Activated CD8-positive, alpha-beta memory T cell treated with anti-CD3 and anti-CD28 coated beads for 4 hours (primary cell): ENCODE data around the gene CLSTN1.
"Not testable (repeated sequence)": the region's sequence is repeated elsewhere in the genome, so short reads cannot be mapped to it uniquely, and the experiment has no call there.

ENCODE experiments used
- DNase-seq, 2 donors: peaks; one replicate each; pipeline ENCODE4 v3.0.0-alpha.2; 2020; ENCODE audit warnings: low read depth in 2 of 2

The CLSTN1 gene

GRCh38 chr1:9762446-9762845 lies 61.3 kb downstream of the CLSTN1 start:
- not testable (repeated sequence) for DNase-seq

DNA sequence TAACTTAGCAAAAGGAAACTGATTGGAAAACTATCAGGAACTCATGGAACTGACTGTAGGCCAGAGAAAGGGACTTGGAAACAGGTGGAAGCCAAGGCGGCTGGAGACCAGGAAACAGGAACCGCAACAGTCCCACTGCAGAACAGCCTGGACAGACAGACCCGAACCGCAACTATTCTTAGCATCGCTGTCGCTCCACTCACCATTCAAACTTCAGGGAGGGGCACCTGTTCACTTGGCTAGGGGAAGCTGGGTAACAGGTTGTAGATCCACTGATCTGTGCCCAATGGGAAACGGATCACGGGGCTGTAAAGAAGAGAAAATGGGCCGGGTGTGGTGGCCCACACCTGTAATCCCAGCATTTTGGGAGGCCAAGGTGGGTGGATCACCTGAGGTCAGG lies 61.9 kb downstream of the CLSTN1 start:
- DNase-seq: no peak

DNA sequence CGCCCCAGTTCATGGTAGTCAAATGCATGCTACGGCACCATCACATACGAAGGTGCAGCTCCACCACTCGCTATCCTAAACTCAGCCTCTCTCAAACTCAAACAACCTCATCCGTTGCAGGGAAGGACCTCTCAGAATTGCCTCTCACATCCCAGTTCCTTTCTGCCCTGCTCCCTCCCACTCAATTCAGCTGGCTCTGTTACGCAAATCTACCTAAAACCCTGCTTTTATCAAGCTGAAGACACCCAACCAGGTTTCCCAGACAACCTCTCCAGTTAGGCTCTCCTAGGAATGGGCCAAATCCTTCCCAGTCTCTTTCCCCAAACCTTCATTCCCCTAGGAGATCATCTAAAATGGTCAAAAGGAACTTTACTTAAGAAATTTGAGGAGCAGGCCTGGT lies 62.9 kb downstream of the CLSTN1 start:
- no peak for DNase-seq

GRCh38 chr1:9759939-9760338 lies 63.8 kb downstream of the CLSTN1 start:
- DNase-seq: no peak

DNA sequence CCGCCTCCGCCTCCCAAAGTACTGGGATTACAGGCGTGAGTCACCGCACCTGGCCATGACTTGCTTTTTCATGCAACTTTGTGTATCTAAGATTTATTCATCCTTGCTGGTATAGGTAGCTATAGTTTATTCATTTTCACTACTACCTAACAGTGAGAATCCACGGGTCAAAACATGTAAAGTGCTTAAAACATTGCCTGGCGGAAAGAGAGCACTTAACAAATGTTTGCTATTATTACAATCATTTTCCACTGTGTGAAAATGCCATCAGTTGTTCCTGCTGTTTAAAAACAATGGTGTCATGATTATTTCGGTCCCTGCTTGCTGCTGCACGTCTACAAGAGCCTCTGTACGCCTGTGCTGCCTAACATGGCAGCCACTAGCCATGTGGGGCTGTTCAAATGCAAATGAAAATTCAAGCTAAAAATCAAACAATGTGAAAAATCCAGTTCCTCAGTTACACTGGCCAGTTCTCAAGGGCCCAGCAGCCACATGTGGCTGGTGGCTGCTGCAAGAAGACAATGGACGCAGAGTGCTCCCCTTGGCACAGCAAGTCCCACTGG lies 65.1 kb downstream of the CLSTN1 start:
- no peak for DNase-seq

DNA sequence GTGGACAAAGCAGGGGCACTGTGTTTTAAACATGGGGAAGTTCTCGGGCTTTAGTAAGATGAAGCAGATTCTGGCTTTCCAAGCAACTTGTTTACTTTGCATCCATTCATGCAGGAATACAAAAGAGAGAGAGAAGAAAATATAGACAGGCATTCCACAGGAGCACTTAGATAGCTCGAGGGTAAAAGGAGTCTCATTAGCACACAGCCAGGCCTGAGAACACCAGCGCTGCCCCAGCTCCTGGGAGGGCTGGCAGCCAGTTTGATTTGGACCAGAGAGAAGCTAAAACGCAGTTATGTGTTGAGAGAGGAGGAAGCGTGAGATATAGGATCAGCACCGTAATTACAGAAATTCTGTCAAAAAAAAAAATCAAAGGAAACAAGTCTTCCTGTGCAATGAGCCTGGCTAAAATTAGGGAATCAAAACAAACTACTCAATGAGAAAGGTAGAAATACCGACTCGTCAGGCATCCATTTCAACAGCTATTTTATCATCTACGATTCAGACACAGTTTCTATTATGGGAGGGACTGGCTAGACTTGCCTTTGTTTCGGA lies 68.2 kb downstream of the CLSTN1 start:
- DNase-seq: no peak

GRCh38 chr1:9753121-9753531 lies 70.6 kb downstream of the CLSTN1 start:
- no peak for DNase-seq

GRCh38 chr1:9751971-9752370 lies 71.8 kb downstream of the CLSTN1 start:
- DNase-seq: no peak

DNA sequence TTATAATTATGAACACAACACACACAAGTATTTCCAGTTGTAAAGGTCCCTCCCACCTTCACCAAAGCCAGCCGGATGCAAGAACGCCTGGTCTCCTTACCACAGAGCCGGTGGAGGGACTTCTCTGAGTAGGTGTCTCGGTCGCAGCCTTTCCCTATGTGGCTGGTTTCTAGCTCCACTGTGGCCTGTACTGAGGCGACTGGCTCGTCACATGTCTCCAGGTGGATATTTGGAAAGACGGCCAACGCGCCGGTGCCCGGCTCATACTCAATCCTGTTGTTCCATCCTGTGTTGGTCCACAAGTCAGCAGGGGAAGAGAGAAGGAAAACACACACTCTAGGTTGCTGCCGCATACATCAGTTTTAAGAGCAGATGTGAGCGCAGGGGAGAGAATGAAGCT lies 74.4 kb downstream of the CLSTN1 start:
- DNase-seq: no peak

DNA sequence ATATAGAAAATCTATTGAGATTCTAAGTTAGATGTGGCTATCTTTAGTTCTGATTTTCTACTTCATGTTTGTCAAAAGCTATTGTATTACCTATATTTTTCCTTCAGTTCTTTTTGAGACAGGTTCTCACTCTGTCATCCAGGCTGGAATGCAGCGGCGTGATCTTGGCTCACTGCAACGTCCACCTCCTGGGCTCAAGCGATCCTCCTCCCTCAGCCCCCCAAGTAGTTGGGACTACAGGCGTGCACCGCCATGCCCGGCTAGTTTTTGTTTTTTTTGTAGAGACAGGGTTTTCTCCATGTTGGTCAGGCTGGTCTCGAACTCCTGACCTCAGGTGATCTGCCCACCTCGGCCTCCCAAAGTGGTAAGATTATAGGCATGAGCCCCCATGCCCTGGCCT lies 75.4 kb downstream of the CLSTN1 start:
- DNase-seq: not testable (repeated sequence)

GRCh38 chr1:9746651-9747050 lies 77.1 kb downstream of the CLSTN1 start:
- DNase-seq: no peak

GRCh38 chr1:9746211-9746610 lies 77.6 kb downstream of the CLSTN1 start:
- DNase-seq: no peak

DNA sequence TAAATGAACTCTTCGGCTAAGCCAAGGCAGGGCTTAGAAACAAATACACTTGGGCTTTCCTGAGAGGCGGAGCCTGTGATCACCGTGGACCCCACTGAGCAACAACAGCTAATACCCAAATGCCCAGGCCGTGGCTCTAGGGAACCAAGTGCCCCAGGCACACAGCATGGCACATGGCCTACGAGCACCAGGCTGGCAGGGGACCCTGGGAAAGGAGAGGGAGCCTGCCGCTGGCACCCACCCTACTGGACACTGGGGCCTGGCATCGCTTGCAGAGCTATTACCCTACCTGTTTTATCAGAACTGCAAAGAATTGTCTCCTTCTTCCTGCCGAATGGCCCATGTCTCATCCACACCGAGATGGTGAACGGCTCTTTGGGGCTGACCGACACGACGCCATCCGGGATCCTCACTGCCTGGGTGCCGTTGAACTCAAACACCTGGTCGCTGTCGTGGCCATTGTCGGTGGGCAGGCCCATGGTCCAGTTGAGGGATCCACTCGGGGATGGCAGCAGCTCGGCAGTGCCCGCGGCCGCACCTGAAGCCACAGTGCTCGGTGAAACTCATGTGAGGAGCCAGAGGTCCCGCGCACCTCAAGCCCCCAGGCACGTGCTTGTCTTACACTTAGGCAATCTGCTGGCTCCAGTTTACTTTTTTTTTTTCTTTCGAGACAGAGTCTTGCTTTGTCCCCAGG lies 79.5 kb downstream of the CLSTN1 start:
- no peak for DNase-seq

DNA sequence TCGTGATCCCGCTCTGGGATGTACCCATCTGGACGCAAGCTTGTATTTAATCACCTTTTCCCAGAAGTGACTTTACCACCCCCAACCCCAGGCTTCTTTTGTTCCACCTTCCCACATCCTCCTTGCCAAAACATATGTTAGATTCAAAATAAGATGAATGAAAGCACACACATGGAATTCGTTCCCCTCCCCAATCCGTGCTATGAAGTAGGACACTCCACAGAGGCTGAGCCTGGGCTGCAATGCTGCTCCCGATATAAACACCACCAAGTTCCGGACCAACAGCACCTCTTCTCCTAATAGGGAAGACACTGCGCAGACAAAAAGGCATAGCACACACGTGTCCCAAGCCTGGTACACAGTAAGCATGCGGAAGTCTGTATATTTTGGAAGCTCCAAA lies 86.1 kb downstream of the CLSTN1 start:
- DNase-seq: no peak

DNA sequence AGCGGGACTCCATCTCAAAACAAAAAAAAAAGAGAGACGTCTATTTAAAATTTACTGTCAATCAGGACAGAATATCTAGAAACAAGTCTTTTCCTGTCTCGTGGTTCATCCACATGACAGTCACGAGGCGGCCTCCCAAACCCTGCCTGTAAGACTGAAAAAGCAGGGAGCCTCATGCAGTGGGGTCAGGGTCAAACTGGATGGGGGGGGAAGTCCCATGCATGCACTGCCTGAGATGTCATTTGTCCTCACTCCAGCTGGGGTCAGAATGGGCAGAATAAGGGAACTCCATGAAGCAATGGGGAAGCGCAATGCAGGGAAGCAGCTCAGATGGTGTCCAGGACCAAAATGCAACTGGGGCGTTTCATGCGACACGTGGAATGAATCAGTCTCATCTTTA lies 86.7 kb downstream of the CLSTN1 start:
- DNase-seq: no peak

- DNase-seq: no peak
Measured at GRCh38 chr1:9736241-9736640, 87.5 kb downstream of the CLSTN1 start.

GRCh38 chr1:9735800-9736199 lies 88.0 kb downstream of the CLSTN1 start:
- DNase-seq: no peak

DNA sequence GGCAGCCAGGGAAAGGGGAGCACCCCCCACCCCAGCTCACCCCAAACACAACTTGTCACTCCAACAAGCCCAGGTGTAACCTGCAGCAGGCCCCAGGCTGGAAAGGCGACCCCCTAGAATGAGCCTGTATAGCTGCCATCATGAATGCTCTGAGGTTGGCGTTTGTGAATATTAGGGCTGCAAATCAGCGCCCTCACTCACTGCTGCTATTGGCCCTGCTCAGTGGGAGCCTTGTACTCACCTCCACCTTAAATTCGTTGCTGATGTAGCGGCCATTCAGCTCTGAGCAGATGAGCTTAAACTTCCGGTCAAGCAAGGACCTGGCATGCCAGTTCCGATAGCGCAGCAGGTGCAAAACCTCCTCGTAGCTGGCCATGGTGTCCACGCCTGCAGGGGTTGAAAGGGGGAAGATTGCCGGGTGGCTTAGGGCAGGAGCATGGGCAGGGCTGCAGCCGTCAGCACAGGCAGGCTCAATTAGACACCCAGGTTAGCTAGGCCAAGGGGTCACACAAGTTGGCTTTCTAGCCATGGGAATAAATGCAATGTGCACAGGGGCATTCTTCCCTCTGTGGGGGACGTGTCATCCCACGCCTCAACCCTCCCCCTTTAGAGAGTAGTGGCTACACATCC lies 90.5 kb downstream of the CLSTN1 start:
- DNase-seq: no peak

DNA sequence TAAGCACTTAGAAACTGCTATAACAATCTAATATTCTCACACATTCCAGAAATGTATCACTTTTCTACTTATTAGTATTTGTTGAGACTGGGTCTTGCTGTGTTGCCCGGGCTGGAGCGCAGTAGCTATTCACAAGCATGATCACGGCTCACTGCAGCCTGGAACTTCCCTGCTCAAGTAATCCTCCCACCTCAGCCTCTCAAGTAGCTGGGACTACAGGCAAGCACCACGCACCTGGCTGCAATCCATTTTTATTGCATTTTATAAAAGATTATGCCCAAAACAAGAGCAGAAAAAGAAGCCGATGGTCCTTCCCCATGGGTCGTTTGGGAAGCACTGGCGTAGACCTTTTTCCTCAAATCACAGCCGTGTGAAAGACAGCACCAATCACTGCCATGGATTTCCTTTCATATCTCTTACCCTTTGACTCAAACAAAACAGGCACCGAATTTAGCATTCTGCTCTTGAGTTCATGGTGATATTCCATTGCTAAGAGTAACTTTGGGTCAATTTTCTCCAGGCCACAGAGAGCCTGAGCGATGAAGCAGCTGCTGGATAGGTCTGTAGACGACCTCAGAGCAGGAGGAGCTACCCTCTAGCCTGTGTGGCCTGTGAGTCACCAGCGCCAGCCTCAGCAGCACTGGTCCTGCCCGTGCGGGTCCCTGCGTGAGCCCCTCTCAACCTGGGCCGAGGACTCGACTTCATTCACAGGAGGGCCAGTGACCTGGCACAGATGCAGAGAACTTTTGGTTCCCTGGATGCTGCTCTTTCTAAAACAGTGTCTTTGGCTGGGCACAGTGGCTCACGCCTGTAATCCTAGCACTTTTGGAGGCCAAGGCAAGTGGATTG lies 91.4 kb downstream of the CLSTN1 start:
- DNase-seq: no peak

GRCh38 chr1:9731561-9731960 lies 92.2 kb downstream of the CLSTN1 start:
- no peak for DNase-seq

DNA sequence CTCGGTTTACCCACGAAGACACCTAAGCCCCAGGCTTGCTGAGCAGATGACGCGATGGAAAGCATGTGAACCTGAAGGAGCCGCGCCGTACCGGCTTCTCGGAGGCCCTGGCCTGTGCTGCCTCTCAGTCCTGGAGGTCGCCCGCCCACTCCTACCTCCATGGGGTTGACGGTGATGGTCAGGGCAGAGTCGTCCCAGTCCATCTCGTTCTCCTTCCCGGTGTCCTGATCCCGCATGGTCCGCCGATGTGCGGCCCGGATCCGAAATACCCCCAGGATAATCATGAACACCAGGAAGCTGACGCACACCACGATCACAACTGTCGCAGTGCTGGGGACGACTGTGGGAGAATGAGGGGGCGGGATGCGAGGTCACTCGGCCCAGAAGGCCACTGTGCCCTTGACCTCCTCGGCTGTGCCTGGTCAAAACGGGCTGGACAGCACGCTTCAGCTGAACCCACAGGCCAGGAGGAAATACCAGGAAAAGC lies 92.7 kb downstream of the CLSTN1 start:
- no peak for DNase-seq
